ENCODE measurements around the gene AMBRA1. TPM values are rescaled to one million over a fixed set of nuclear protein-coding genes. Genes with fewer than 3 reads are reported as not detected.
A peak's percentile ranks its signal among the peaks of the same experiment; 100 is the strongest.

AMBRA1 gene
- total and polyA plus RNA-seq, 2 donors: 8.7 to 20.6 TPM

- 97% methylated on average over 5 of the region's 5 CpGs for WGBS
- H3K27ac ChIP-seq (ENCODE audit: low read depth in 1 of 2, low read length in 1 of 2): no peak overlapping the region
- H3K9me3 ChIP-seq (ENCODE audit: control insufficient read depth in 2 of 2, insufficient read depth in 1 of 2, low read length in 1 of 2): no peaks in the 10 kb centered on the region
- peaks cover 16 to 43% of the 10 kb centered on the region in 2 donors for H3K36me3 ChIP-seq (ENCODE audit: control insufficient read depth in 2 of 2, insufficient read depth in 2 of 2, low read length in 1 of 2)
- H3K4me1 ChIP-seq (ENCODE audit: control insufficient read depth in 2 of 2, insufficient read depth in 2 of 2, low read length in 2 of 2): peaks cover 21 to 29% of the 10 kb centered on the region in 2 donors
- no peak for DNase-seq (ENCODE audit: low read depth in 6 of 9, low spot score in 9 of 9)
- no peak overlapping the region for H3K4me3 ChIP-seq (ENCODE audit: low read length in 2 of 2)
- no peaks in the 10 kb centered on the region for H3K27me3 ChIP-seq (ENCODE audit: control insufficient read depth in 2 of 2, insufficient read depth in 1 of 2, low read length in 1 of 2)
Observed at GRCh38 chr11:46418751-46419150, 175.1 kb downstream of the AMBRA1 start.

GRCh38 chr11:46417711-46418110 is 176.1 kb downstream of the AMBRA1 start:
- DNase-seq (ENCODE audit: low read depth in 6 of 9, low spot score in 9 of 9): no peak
- WGBS: 94% methylated on average over 7 of the region's 7 CpGs
- H3K36me3 ChIP-seq (ENCODE audit: control insufficient read depth in 2 of 2, insufficient read depth in 2 of 2, low read length in 1 of 2): peaks cover 16 to 50% of the 10 kb centered on the region in 2 donors
- no peaks in the 10 kb centered on the region for H3K9me3 ChIP-seq (ENCODE audit: control insufficient read depth in 2 of 2, insufficient read depth in 1 of 2, low read length in 1 of 2)
- peaks cover 31% of the 10 kb centered on the region in 2 donors for H3K4me1 ChIP-seq (ENCODE audit: control insufficient read depth in 2 of 2, insufficient read depth in 2 of 2, low read length in 2 of 2)
- H3K4me3 ChIP-seq (ENCODE audit: low read length in 2 of 2): no peak overlapping the region
- no peaks in the 10 kb centered on the region for H3K27me3 ChIP-seq (ENCODE audit: control insufficient read depth in 2 of 2, insufficient read depth in 1 of 2, low read length in 1 of 2)
- H3K27ac ChIP-seq (ENCODE audit: low read depth in 1 of 2, low read length in 1 of 2): peak overlapping the region in 1 of 2 donors; percentile 62

GRCh38 chr11:46414879-46415278 is 178.9 kb downstream of the AMBRA1 start:
- H3K4me1 ChIP-seq (ENCODE audit: control insufficient read depth in 2 of 2, insufficient read depth in 2 of 2, low read length in 2 of 2): peaks cover 32 to 34% of the 10 kb centered on the region in 2 donors
- H3K9me3 ChIP-seq (ENCODE audit: control insufficient read depth in 2 of 2, insufficient read depth in 1 of 2, low read length in 1 of 2): no peaks in the 10 kb centered on the region
- peaks cover 5 to 38% of the 10 kb centered on the region in 2 donors for H3K36me3 ChIP-seq (ENCODE audit: control insufficient read depth in 2 of 2, insufficient read depth in 2 of 2, low read length in 1 of 2)
- no peak for DNase-seq (ENCODE audit: low read depth in 6 of 9, low spot score in 9 of 9)
- 53% methylated on average over 3 of the region's 3 CpGs for WGBS
- H3K4me3 ChIP-seq (ENCODE audit: low read length in 2 of 2): no peak overlapping the region
- H3K27me3 ChIP-seq (ENCODE audit: control insufficient read depth in 2 of 2, insufficient read depth in 1 of 2, low read length in 1 of 2): no peaks in the 10 kb centered on the region
- H3K27ac ChIP-seq (ENCODE audit: low read depth in 1 of 2, low read length in 1 of 2): peak overlapping the region; percentile 43 to 76

GRCh38 chr11:46414466-46414796 is 179.4 kb downstream of the AMBRA1 start:
- Histone ChIP-seq H3K27me3 (ENCODE audit: control insufficient read depth in 2 of 2, insufficient read depth in 1 of 2, low read length in 1 of 2) (no peaks in the 10 kb centered on the region), H3K36me3 (ENCODE audit: control insufficient read depth in 2 of 2, insufficient read depth in 2 of 2, low read length in 1 of 2) (peaks cover 8 to 41% of the 10 kb centered on the region in 2 donors), H3K4me1 (ENCODE audit: control insufficient read depth in 2 of 2, insufficient read depth in 2 of 2, low read length in 2 of 2) (peaks cover 34% of the 10 kb centered on the region in 2 donors), H3K4me3 (ENCODE audit: low read length in 2 of 2) (no peak overlapping the region), H3K9me3 (ENCODE audit: control insufficient read depth in 2 of 2, insufficient read depth in 1 of 2, low read length in 1 of 2) (no peaks in the 10 kb centered on the region), H3K27ac (ENCODE audit: low read depth in 1 of 2, low read length in 1 of 2) (peak overlapping the region; percentile 47 to 76)
- 15% methylated on average over 5 of the region's 5 CpGs for WGBS
- DNase-seq (ENCODE audit: low read depth in 6 of 9, low spot score in 9 of 9): peak in 7 of 9 donors; percentile 17 to 71 (median 39)

- WGBS: 21% methylated on average over 9 of the region's 9 CpGs
- peak in 7 of 9 donors; percentile 13 to 80 (median 45) for DNase-seq (ENCODE audit: low read depth in 6 of 9, low spot score in 9 of 9)
- Histone ChIP-seq H3K4me1 (ENCODE audit: control insufficient read depth in 2 of 2, insufficient read depth in 2 of 2, low read length in 2 of 2) (peaks cover 34% of the 10 kb centered on the region in 2 donors), H3K9me3 (ENCODE audit: control insufficient read depth in 2 of 2, insufficient read depth in 1 of 2, low read length in 1 of 2) (no peaks in the 10 kb centered on the region), H3K36me3 (ENCODE audit: control insufficient read depth in 2 of 2, insufficient read depth in 2 of 2, low read length in 1 of 2) (peaks cover 10 to 45% of the 10 kb centered on the region in 2 donors), H3K27ac (ENCODE audit: low read depth in 1 of 2, low read length in 1 of 2) (peak overlapping the region; percentile 47 to 76), H3K27me3 (ENCODE audit: control insufficient read depth in 2 of 2, insufficient read depth in 1 of 2, low read length in 1 of 2) (no peaks in the 10 kb centered on the region), H3K4me3 (ENCODE audit: low read length in 2 of 2) (no peak overlapping the region)
Observed at GRCh38 chr11:46413760-46414465, 179.9 kb downstream of the AMBRA1 start.

- H3K4me1 ChIP-seq (ENCODE audit: control insufficient read depth in 2 of 2, insufficient read depth in 2 of 2, low read length in 2 of 2): peaks cover 17 to 25% of the 10 kb centered on the region in 2 donors
- no peaks in the 10 kb centered on the region for H3K9me3 ChIP-seq (ENCODE audit: control insufficient read depth in 2 of 2, insufficient read depth in 1 of 2, low read length in 1 of 2)
- H3K27me3 ChIP-seq (ENCODE audit: control insufficient read depth in 2 of 2, insufficient read depth in 1 of 2, low read length in 1 of 2): no peaks in the 10 kb centered on the region
- peaks cover 30 to 53% of the 10 kb centered on the region in 2 donors for H3K36me3 ChIP-seq (ENCODE audit: control insufficient read depth in 2 of 2, insufficient read depth in 2 of 2, low read length in 1 of 2)
- WGBS: 95% methylated on average over 5 of the region's 5 CpGs
- no peak overlapping the region for H3K4me3 ChIP-seq (ENCODE audit: low read length in 2 of 2)
- no peak for DNase-seq (ENCODE audit: low read depth in 6 of 9, low spot score in 9 of 9)
- no peak overlapping the region for H3K27ac ChIP-seq (ENCODE audit: low read depth in 1 of 2, low read length in 1 of 2)
Observed at GRCh38 chr11:46410021-46410420, 183.8 kb downstream of the AMBRA1 start.

GRCh38 chr11:46408407-46408986 is 185.3 kb downstream of the AMBRA1 start:
- Histone ChIP-seq H3K4me3 (ENCODE audit: low read length in 2 of 2) (no peak overlapping the region), H3K4me1 (ENCODE audit: control insufficient read depth in 2 of 2, insufficient read depth in 2 of 2, low read length in 2 of 2) (peaks cover 3 to 10% of the 10 kb centered on the region in 2 donors), H3K9me3 (ENCODE audit: control insufficient read depth in 2 of 2, insufficient read depth in 1 of 2, low read length in 1 of 2) (no peaks in the 10 kb centered on the region), H3K27ac (ENCODE audit: low read depth in 1 of 2, low read length in 1 of 2) (no peak overlapping the region), H3K36me3 (ENCODE audit: control insufficient read depth in 2 of 2, insufficient read depth in 2 of 2, low read length in 1 of 2) (peaks cover 45 to 62% of the 10 kb centered on the region in 2 donors), H3K27me3 (ENCODE audit: control insufficient read depth in 2 of 2, insufficient read depth in 1 of 2, low read length in 1 of 2) (no peaks in the 10 kb centered on the region)
- no peak for DNase-seq (ENCODE audit: low read depth in 6 of 9, low spot score in 9 of 9)
- 97% methylated on average over 6 of the region's 6 CpGs for WGBS

- Histone ChIP-seq H3K27ac (ENCODE audit: low read depth in 1 of 2, low read length in 1 of 2) (no peak overlapping the region), H3K4me3 (ENCODE audit: low read length in 2 of 2) (no peak overlapping the region), H3K9me3 (ENCODE audit: control insufficient read depth in 2 of 2, insufficient read depth in 1 of 2, low read length in 1 of 2) (no peaks in the 10 kb centered on the region), H3K27me3 (ENCODE audit: control insufficient read depth in 2 of 2, insufficient read depth in 1 of 2, low read length in 1 of 2) (no peaks in the 10 kb centered on the region), H3K36me3 (ENCODE audit: control insufficient read depth in 2 of 2, insufficient read depth in 2 of 2, low read length in 1 of 2) (peaks cover 45 to 65% of the 10 kb centered on the region in 2 donors), H3K4me1 (ENCODE audit: control insufficient read depth in 2 of 2, insufficient read depth in 2 of 2, low read length in 2 of 2) (peaks cover 2 to 3% of the 10 kb centered on the region in 2 donors)
- WGBS: 96% methylated on average over 10 of the region's 10 CpGs
- no peak for DNase-seq (ENCODE audit: low read depth in 6 of 9, low spot score in 9 of 9)
Observed at GRCh38 chr11:46407635-46408034, 186.2 kb downstream of the AMBRA1 start.

GRCh38 chr11:46404476-46405017 is 189.3 kb downstream of the AMBRA1 start:
- Histone ChIP-seq H3K27ac (ENCODE audit: low read depth in 1 of 2, low read length in 1 of 2) (no peak overlapping the region), H3K4me1 (ENCODE audit: control insufficient read depth in 2 of 2, insufficient read depth in 2 of 2, low read length in 2 of 2) (no peaks in the 10 kb centered on the region), H3K27me3 (ENCODE audit: control insufficient read depth in 2 of 2, insufficient read depth in 1 of 2, low read length in 1 of 2) (no peaks in the 10 kb centered on the region), H3K36me3 (ENCODE audit: control insufficient read depth in 2 of 2, insufficient read depth in 2 of 2, low read length in 1 of 2) (peaks cover 57 to 64% of the 10 kb centered on the region in 2 donors), H3K4me3 (ENCODE audit: low read length in 2 of 2) (no peak overlapping the region), H3K9me3 (ENCODE audit: control insufficient read depth in 2 of 2, insufficient read depth in 1 of 2, low read length in 1 of 2) (no peaks in the 10 kb centered on the region)
- 94% methylated on average over 5 of the region's 5 CpGs for WGBS
- DNase-seq (ENCODE audit: low read depth in 6 of 9, low spot score in 9 of 9): no peak
